Stimulated activated CD8-positive, alpha-beta memory T cell treated with anti-CD3 and anti-CD28 coated beads, Interleukin-12 subunit alpha, Interleukin-12 subunit beta, amount 100 ng/mL, for 24 hours (primary cell): ENCODE data around the gene TTC12.

Source experiments
- DNase-seq: peaks from one replicate; pipeline ENCODE4 v3.0.0-alpha.2; 2020; ENCODE audit errors: extremely low read depth

TTC12 gene

GRCh38 chr11:113331441-113331840, 17.1 kb downstream of the TTC12 start:
- no peak for DNase-seq

GRCh38 chr11:113332023-113332422, 17.6 kb downstream of the TTC12 start:
- no peak for DNase-seq

- no peak for DNase-seq
These were observed 18.4 kb downstream of the TTC12 start for GRCh38 chr11:113332638-113333329.

- DNase-seq: no peak
These were observed 19.8 kb downstream of the TTC12 start for GRCh38 chr11:113334183-113334582.

- DNase-seq: no peak
These were observed 24.3 kb downstream of the TTC12 start for GRCh38 chr11:113338730-113339129.

- no peak for DNase-seq
These were observed 25.7 kb downstream of the TTC12 start for GRCh38 chr11:113339929-113340589.

GRCh38 chr11:113341388-113342165, 27.2 kb downstream of the TTC12 start:
- no peak for DNase-seq

- no peak for DNase-seq
These were observed 31.6 kb downstream of the TTC12 start for GRCh38 chr11:113345978-113346377.

GRCh38 chr11:113349528-113349927, 35.1 kb downstream of the TTC12 start:
- no peak for DNase-seq

- no peak for DNase-seq
These were observed 36.1 kb downstream of the TTC12 start for GRCh38 chr11:113350336-113351067.

- no peak for DNase-seq
These were observed 36.7 kb downstream of the TTC12 start for GRCh38 chr11:113351068-113351450.

- DNase-seq: no peak
These were observed 37.1 kb downstream of the TTC12 start for GRCh38 chr11:113351480-113351879.

- DNase-seq: no peak
These were observed 41.8 kb downstream of the TTC12 start for GRCh38 chr11:113356203-113356602.

GRCh38 chr11:113363406-113363805, 49.0 kb downstream of the TTC12 start:
- DNase-seq: no peak

GRCh38 chr11:113363996-113364641, 49.7 kb downstream of the TTC12 start:
- DNase-seq: no peak

- DNase-seq: no peak
These were observed 51.5 kb downstream of the TTC12 start for GRCh38 chr11:113365895-113366294.

- DNase-seq: no peak
These were observed 55.0 kb downstream of the TTC12 start for GRCh38 chr11:113369411-113369810.

GRCh38 chr11:113370634-113371033, 56.3 kb downstream of the TTC12 start:
- DNase-seq: no peak

GRCh38 chr11:113372309-113372708, 57.9 kb downstream of the TTC12 start:
- DNase-seq: no peak

GRCh38 chr11:113373306-113373705, 58.9 kb downstream of the TTC12 start:
- no peak for DNase-seq

- no peak for DNase-seq
These were observed 59.7 kb downstream of the TTC12 start for GRCh38 chr11:113373981-113374560.
